Neural cell (in vitro differentiated cells): ENCODE results near the gene PSMA6.

Experiments used
- CTCF ChIP-seq: fragments of 450-650 bp; IDR thresholded peaks from 2 replicates; pipeline ENCODE4 v1.5.1; 2014; ENCODE audit warnings: antibody characterized with exemption, mild to moderate bottlenecking, moderate library complexity; ENCODE audit not compliant: poor library complexity, severe bottlenecking
- EZH2 ChIP-seq: fragments of 200-600, 300-800 bp; shearing (Covaris generic), sonication (generic); IDR thresholded peaks from 2 replicates; pipeline ENCODE4 v1.6.1; 2014; ENCODE audit warnings: antibody characterized with exemption, low read length, borderline replicate concordance, mild to moderate bottlenecking; ENCODE audit not compliant: insufficient read depth, poor library complexity, severe bottlenecking
- POLR2AphosphoS5 ChIP-seq: IDR thresholded peaks from 2 replicates; pipeline ENCODE4 v1.6.1; 2012
- SMC3 ChIP-seq: fragments of 450-650 bp; conservative IDR thresholded peaks from 2 replicates; pipeline ENCODE4 v1.6.1; 2014; ENCODE audit warnings: antibody characterized with exemption, mild to moderate bottlenecking, moderate library complexity; ENCODE audit not compliant: poor library complexity
- TF ChIP-seq, protein P1 (sequence below): IDR thresholded peaks from 2 replicates; pipeline ENCODE4 v1.6.1; 2012; ENCODE audit warnings: borderline replicate concordance

- TF ChIP-seq CTCF (no peak), EZH2 (no peak), POLR2AphosphoS5 (no peak), SMC3 (no peak)
- TF ChIP-seq, protein P1, sequence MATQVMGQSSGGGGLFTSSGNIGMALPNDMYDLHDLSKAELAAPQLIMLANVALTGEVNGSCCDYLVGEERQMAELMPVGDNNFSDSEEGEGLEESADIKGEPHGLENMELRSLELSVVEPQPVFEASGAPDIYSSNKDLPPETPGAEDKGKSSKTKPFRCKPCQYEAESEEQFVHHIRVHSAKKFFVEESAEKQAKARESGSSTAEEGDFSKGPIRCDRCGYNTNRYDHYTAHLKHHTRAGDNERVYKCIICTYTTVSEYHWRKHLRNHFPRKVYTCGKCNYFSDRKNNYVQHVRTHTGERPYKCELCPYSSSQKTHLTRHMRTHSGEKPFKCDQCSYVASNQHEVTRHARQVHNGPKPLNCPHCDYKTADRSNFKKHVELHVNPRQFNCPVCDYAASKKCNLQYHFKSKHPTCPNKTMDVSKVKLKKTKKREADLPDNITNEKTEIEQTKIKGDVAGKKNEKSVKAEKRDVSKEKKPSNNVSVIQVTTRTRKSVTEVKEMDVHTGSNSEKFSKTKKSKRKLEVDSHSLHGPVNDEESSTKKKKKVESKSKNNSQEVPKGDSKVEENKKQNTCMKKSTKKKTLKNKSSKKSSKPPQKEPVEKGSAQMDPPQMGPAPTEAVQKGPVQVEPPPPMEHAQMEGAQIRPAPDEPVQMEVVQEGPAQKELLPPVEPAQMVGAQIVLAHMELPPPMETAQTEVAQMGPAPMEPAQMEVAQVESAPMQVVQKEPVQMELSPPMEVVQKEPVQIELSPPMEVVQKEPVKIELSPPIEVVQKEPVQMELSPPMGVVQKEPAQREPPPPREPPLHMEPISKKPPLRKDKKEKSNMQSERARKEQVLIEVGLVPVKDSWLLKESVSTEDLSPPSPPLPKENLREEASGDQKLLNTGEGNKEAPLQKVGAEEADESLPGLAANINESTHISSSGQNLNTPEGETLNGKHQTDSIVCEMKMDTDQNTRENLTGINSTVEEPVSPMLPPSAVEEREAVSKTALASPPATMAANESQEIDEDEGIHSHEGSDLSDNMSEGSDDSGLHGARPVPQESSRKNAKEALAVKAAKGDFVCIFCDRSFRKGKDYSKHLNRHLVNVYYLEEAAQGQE = no peak
Observed at GRCh38 chr14:35248476-35248788, 43.8 kb upstream of the PSMA6 start.
